Peyer's patch (tissue), 4 donors: Measurements from ENCODE around the gene MAPKBP1. TPM values are rescaled to one million over a fixed set of nuclear protein-coding genes. Genes with fewer than 3 reads are reported as not detected.

ENCODE experiments used
- DNase-seq, 3 donors: peaks; one replicate each; pipeline ENCODE4 v3.0.0-alpha.2; 2017 to 2019
- H3K27ac ChIP-seq, 4 donors: fragments of 200-600 bp; sonication (generic); one replicate each; pipeline ENCODE4 v1.5.1; 2016 to 2019
- H3K27me3 ChIP-seq, 2 donors: fragments of 200-600 bp; sonication (generic); one replicate each; pipeline ENCODE4 v1.5.1; 2019
- H3K36me3 ChIP-seq, 3 donors: fragments of 200-600 bp; sonication (generic); one replicate each; pipeline ENCODE4 v1.5.1; 2016 to 2019
- H3K4me1 ChIP-seq, 4 donors: fragments of 200-600 bp; sonication (generic); one replicate each; pipeline ENCODE4 v1.5.1; 2016 to 2019
- H3K4me3 ChIP-seq, 4 donors: fragments of 200-600 bp; sonication (generic); 1 replicate in 3 of 4; 2 replicates in 1 of 4; pipeline ENCODE4 v1.5.1; 2016 to 2019; ENCODE audit warnings: mild to moderate bottlenecking in 1 of 4
- H3K9me3 ChIP-seq, 4 donors: fragments of 200-600 bp; sonication (generic); one replicate each; pipeline ENCODE4 v1.5.1; 2016 to 2019; ENCODE audit warnings: mild to moderate bottlenecking in 1 of 4
- CTCF ChIP-seq, 6 experiments: fragments of 450-650 bp in 4 of 6; fragments of 200-600 bp in 2 of 6; sonication (generic) in 1 of 6; IDR thresholded peaks; one replicate each; pipeline ENCODE4 v1.5.1; 2017 to 2019; ENCODE audit warnings: antibody characterized with exemption in 6 of 6, mild to moderate bottlenecking in 3 of 6, moderate library complexity in 1 of 6
- POLR2A ChIP-seq, 2 donors: fragments of 450-650 bp; IDR thresholded peaks; one replicate each; pipeline ENCODE4 v1.5.1; 2017; ENCODE audit warnings: antibody characterized with exemption in 2 of 2, mild to moderate bottlenecking in 2 of 2, moderate library complexity in 2 of 2
- total RNA-seq, 4 donors: library from RNA; depleted of rRNA; stranded (reverse); fragments of >200 nt; gene quantifications; one replicate each; pipeline ENCODE4 v1.1.0, GENCODE V29; 2016

MAPKBP1 gene
- total RNA-seq, 4 donors from 2014 or later: 29.7 to 69.8 (median 48.7) TPM

- TF ChIP-seq CTCF (IDR thresholded peaks at IDR 0.05) (no peak), POLR2A (IDR thresholded peaks at IDR 0.05) (no peak)
- Histone ChIP-seq H3K9me3 (no peaks in the 10 kb centered on the region), H3K4me1 (no peaks in the 10 kb centered on the region), H3K27ac (no peak overlapping the region), H3K36me3 (peaks cover 0 to 42% (median 0%) of the 10 kb centered on the region in 3 donors), H3K27me3 (no peaks in the 10 kb centered on the region), H3K4me3 (no peak overlapping the region)
- DNase-seq: no peak
Observed at GRCh38 chr15:41849204-41849603, 74.9 kb downstream of the MAPKBP1 start.

- Histone ChIP-seq H3K9me3 (no peaks in the 10 kb centered on the region), H3K4me1 (no peaks in the 10 kb centered on the region), H3K36me3 (peaks cover 0 to 35% (median 0%) of the 10 kb centered on the region in 3 donors), H3K27me3 (no peaks in the 10 kb centered on the region), H3K4me3 (no peak overlapping the region), H3K27ac (no peak overlapping the region)
- TF ChIP-seq POLR2A (IDR thresholded peaks at IDR 0.05) (no peak), CTCF (IDR thresholded peaks at IDR 0.05) (no peak)
- no peak for DNase-seq
Observed at GRCh38 chr15:41849861-41850260, 75.6 kb downstream of the MAPKBP1 start.

GRCh38 chr15:41850482-41851166, 76.3 kb downstream of the MAPKBP1 start:
- TF ChIP-seq POLR2A (IDR thresholded peaks at IDR 0.05) (no peak), CTCF (IDR thresholded peaks at IDR 0.05) (no peak)
- no peak for DNase-seq
- Histone ChIP-seq H3K4me3 (no peak overlapping the region), H3K27ac (no peak overlapping the region), H3K9me3 (no peaks in the 10 kb centered on the region), H3K4me1 (no peaks in the 10 kb centered on the region), H3K27me3 (no peaks in the 10 kb centered on the region), H3K36me3 (peaks cover 0 to 27% (median 0%) of the 10 kb centered on the region in 3 donors)

- Histone ChIP-seq H3K9me3 (no peaks in the 10 kb centered on the region), H3K27ac (no peak overlapping the region), H3K27me3 (no peaks in the 10 kb centered on the region), H3K36me3 (peaks cover 0 to 22% (median 0%) of the 10 kb centered on the region in 3 donors), H3K4me1 (no peaks in the 10 kb centered on the region), H3K4me3 (no peak overlapping the region)
- TF ChIP-seq CTCF (IDR thresholded peaks at IDR 0.05) (no peak), POLR2A (IDR thresholded peaks at IDR 0.05) (no peak)
- DNase-seq: no peak
Observed at GRCh38 chr15:41851167-41851523, 76.9 kb downstream of the MAPKBP1 start.

- peaks cover 0 to 15% (median 0%) of the 10 kb centered on the region in 3 donors for H3K36me3 ChIP-seq
- H3K4me1 ChIP-seq: no peaks in the 10 kb centered on the region
- no peak for TF ChIP-seq POLR2A (IDR thresholded peaks at IDR 0.05)
- DNase-seq: no peak
- H3K27me3 ChIP-seq: no peaks in the 10 kb centered on the region
- H3K4me3 ChIP-seq: no peak overlapping the region
- no peaks in the 10 kb centered on the region for H3K9me3 ChIP-seq
- no peak overlapping the region for H3K27ac ChIP-seq
Observed at GRCh38 chr15:41851755-41852370, 77.6 kb downstream of the MAPKBP1 start.

GRCh38 chr15:41852736-41853590, 78.7 kb downstream of the MAPKBP1 start:
- TF ChIP-seq POLR2A (IDR thresholded peaks at IDR 0.05) (no peak), CTCF (IDR thresholded peaks at IDR 0.05) (no peak)
- H3K4me3 ChIP-seq: no peak overlapping the region
- H3K27ac ChIP-seq: no peak overlapping the region
- no peaks in the 10 kb centered on the region for H3K9me3 ChIP-seq
- no peaks in the 10 kb centered on the region for H3K4me1 ChIP-seq
- H3K36me3 ChIP-seq: peaks cover 0 to 4% (median 0%) of the 10 kb centered on the region in 3 donors
- no peaks in the 10 kb centered on the region for H3K27me3 ChIP-seq
- no peak for DNase-seq
